SK-N-SH (cell line): ENCODE results near the gene PGP.

Experiments used
- CTCF ChIP-seq: fragments of 200-600 bp; sonication (generic); IDR thresholded peaks from 2 replicates; pipeline ENCODE4 v1.6.1; 2017; ENCODE audit warnings: antibody characterized with exemption, mild to moderate bottlenecking, moderate library complexity
- JUND ChIP-seq: IDR thresholded peaks from 2 replicates; pipeline ENCODE4 v1.4.0; 2012
- POLR2AphosphoS5 ChIP-seq: IDR thresholded peaks from 2 replicates; pipeline ENCODE4 v1.6.1; 2012; ENCODE audit warnings: low read depth, low read length
- TF ChIP-seq, protein P1 (sequence below): IDR thresholded peaks from 2 replicates; pipeline ENCODE4 v1.4.0; 2012; ENCODE audit warnings: low read depth

DNA sequence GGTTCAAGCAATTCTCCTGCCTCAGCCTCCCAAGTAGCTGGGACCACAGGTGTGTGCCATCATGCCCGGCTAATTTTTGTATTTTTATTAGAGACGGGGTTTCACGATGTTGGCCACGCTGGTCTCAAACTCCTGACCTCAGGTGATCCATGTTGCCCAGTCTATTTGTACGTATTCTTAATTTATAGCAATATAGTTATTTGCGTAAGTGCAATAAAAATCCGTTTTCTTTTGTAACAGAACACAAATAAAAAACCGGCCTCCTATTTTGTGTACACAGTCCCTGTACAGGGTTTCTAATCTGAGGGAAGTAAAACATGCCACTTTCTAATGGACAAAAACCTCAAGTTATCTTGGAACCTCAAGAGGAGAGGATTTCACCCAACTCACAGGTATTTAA, 45.6 kb upstream of the PGP start:
- TF ChIP-seq, protein P1, sequence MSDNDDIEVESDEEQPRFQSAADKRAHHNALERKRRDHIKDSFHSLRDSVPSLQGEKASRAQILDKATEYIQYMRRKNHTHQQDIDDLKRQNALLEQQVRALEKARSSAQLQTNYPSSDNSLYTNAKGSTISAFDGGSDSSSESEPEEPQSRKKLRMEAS = no peak
- TF ChIP-seq JUND = no peak
- TF ChIP-seq POLR2AphosphoS5 = no peak
- TF ChIP-seq CTCF = no peak
